HS-5 (cell line): ENCODE data around the gene PICALM.
"Not testable (repeated sequence)": the region's sequence is repeated elsewhere in the genome, so short reads cannot be mapped to it uniquely, and the experiment has no call there.

Experiments used
- DNase-seq: peaks from one replicate; pipeline ENCODE4 v3.0.0-alpha.2; 2012; ENCODE audit warnings: low read depth

Gene PICALM

DNA sequence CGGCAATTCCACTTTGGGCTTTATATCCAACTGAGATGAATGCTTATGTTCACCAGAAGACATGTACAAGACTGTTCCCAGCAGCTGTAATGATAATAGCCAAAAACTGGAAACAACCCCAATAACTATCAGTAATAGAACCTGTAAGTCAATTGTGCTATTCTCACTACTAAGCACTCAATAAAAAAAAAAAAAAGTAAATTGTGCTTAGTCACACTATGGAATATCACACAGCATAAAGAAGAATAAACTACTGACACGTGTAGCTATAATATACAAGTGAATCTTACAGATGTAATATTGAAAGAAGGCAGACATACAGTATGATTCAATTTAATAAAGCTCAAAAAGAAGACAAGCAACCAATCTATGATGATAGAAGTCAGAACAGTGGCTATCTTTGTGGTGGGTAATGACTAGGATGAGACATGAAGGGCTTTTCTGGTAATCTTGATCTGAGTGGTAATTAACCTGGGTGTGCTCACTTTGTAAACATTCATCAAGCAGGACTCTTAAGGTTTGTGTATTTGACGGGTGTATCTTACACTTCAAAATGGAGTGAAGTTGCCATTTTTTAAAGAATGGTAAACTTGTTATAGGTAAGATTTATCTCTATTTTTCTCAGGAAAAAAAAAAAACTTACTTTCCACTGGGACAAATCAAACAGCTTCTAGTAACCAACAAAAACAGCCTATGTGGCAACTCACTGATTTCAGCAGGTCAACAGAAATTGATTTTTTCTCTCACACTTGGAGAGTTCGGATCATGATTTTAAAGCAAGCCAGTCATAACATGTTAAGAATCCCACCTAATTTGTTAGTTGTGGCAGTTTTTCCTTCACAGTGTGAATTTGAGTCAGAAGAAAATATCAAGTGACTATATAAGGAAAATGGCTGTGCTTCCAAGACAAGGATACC is 129.5 kb downstream of the PICALM start:
- DNase-seq = no peak

DNA sequence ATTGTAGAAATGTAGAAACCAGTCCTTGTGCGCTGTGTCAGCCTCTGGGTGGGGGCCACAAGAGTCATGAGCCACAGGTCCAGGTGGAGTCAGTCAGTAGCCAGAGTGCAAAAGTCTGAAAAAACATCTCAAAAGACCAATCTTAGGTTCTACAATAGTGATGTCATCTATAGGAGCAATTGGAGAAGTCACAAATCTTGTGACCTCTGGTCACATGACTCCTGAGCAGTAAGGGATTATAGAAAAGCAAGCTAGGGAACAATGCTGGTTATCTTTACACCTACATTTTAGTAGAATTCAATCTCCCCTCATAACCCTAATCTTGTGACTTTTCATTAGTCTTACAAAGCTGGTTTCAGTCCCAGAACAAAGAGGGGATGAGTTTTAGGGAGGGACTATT is 131.0 kb downstream of the PICALM start:
- no peak for DNase-seq

DNA sequence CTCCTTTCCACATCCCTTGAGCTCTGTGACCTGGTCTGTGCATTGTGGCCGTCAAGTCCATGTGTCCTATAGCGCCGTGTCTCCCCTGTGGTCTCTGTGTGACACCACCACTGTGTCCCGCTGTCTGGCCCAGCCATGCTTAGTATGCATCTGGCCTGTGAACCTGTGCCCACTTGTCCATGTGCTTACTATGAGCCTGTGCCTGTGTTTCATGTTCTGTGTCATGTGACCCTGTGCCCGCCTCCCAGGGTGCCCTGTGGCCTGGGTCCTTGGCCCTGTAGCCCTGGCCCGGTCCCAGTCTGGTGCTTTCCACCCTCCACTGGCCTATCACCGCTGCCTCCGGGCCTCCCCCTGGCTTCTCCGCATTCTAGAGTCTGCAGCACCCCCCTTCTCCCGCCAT is 133.1 kb downstream of the PICALM start:
- no peak for DNase-seq

GRCh38 chr11:85934596-85935169 is 134.2 kb downstream of the PICALM start:
- DNase-seq = no peak

- no peak for DNase-seq
Measured at GRCh38 chr11:85930879-85931366, 138.0 kb downstream of the PICALM start.

- DNase-seq = not testable (repeated sequence)
Measured at GRCh38 chr11:85926653-85927214, 142.2 kb downstream of the PICALM start.

DNA sequence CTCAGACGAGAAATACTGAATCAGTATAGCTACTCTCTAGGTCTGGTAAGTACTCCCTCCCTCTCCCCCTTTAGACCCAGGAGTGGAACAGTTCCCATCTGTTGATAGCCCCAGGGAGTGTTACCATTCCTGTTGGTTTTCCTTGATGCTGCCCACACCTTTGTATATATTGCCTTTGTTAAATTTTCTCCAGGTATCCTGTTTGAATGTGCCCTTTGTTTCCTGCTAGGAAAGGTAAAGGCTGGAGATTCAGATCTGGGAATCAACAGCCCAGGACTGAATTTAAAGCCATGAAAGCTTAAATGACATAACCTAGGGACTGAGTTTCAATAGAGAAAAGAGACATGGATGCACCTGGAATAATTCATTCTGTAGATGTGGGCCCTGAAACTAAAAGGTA is 145.4 kb downstream of the PICALM start:
- no peak for DNase-seq

DNA sequence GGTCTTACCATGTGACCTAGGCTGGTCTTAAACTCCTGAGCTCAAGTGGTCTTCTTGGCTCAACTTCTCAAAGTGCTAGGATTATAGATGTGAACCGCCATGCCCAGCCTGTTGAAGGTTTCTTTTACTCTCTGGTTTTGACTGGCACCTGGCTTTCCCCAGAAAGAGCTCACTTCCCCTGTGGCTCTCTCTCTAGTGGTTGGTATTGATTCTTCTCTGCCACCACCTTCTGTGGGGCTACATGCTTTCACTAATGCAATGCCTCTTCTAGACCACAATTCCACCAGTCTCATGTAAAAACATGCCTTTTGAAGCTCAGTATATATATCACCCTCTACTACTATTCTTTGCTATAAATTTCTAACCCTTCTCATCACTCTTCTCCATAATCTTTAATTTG is 146.5 kb downstream of the PICALM start:
- DNase-seq = no peak

GRCh38 chr11:85918910-85919794 is 149.7 kb downstream of the PICALM start:
- DNase-seq = no peak

DNA sequence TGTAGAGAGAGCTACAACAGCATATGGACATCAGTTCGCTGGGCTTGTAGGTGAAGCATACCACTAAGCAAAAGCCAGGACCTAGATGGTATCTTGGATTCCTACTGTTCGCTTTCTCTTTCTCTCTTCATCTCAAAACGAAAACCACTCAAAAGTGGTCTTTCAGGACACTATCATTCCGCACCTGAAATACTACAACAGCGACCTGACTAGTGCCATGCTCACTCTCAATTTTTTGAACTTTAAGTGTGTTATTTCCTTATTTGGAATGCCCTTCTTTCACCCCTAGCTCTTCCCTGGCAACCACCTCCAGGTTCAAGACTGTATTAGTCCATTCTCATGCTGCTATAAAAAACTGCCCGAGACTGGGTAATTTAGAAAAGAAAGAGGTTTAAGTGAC is 154.5 kb downstream of the PICALM start:
- no peak for DNase-seq

- no peak for DNase-seq
Measured at GRCh38 chr11:85913513-85913912, 155.4 kb downstream of the PICALM start.

DNA sequence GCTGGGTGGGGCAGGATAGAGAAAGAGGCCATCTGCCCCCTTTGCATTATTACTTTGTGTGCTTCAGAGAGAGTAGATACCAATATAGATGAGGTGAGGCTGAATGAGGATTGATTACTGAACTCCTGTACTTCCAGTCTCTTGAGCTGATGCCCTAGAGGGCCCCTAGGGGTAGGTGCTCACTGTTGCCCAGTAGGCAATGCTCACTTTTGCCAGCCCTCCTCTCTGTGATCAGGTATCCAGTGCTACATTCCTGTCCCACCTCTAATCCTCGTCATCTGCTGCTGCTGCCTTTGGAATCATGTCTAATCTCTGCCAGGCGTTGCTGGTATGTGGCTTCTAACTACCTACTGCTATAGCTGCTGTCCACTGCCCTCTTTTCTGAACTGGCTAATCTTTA is 156.5 kb downstream of the PICALM start:
- no peak for DNase-seq
